K562 (cell line): ENCODE measurements around the gene RTF1. TPM values are rescaled to one million over a fixed set of nuclear protein-coding genes. Genes with fewer than 3 reads are reported as not detected.

Experiments
- ELF4 ChIP-seq: fragments of 450-650 bp; formaldehyde crosslinking; IDR thresholded peaks from 2 replicates; pipeline ENCODE4 v1.4.0; 2022; ENCODE audit warnings: missing genetic modification characterization
- FOXP1 ChIP-seq: sonication (generic); formaldehyde crosslinking; IDR thresholded peaks from 2 replicates; pipeline ENCODE4 v1.8.0; 2022; ENCODE audit warnings: mild to moderate bottlenecking, missing genetic modification reagents
- HDAC1 ChIP-seq, 2 experiments: fragments of 450-650 bp; IDR thresholded peaks; 2 replicates each; pipeline ENCODE4 v1.6.1; 2016 to 2017; ENCODE audit warnings: inconsistent platforms in 1 of 2, mild to moderate bottlenecking in 1 of 2, moderate library complexity in 1 of 2
- MAFK ChIP-seq: IDR thresholded peaks from 2 replicates; pipeline ENCODE4 v1.6.1; 2011; ENCODE audit warnings: low read length, improper control_type of control experiment
- MTF1 ChIP-seq: fragments of 250-450 bp; sonication (Bioruptor Pico); IDR thresholded peaks from 2 replicates; pipeline ENCODE4 v1.9.0; 2021; ENCODE audit warnings: moderate library complexity, mild to moderate bottlenecking, inconsistent platforms, borderline replicate concordance
- PHF8 ChIP-seq: fragments of 200-600 bp; sonication (generic); IDR thresholded peaks from 2 replicates; pipeline ENCODE4 v1.6.1; 2012; ENCODE audit warnings: mixed run types, mild to moderate bottlenecking, inconsistent platforms, low read length, moderate library complexity, borderline replicate concordance
- PTRF ChIP-seq: fragments of 450-650 bp; IDR thresholded peaks from 2 replicates; pipeline ENCODE4 v1.6.1; 2016; ENCODE audit warnings: mild to moderate bottlenecking, missing genetic modification characterization, missing compliant biosample characterization
- SAP30 ChIP-seq: fragments of 200-600 bp; sonication (generic); IDR thresholded peaks from 2 replicates; pipeline ENCODE4 v1.6.1; 2012; ENCODE audit warnings: borderline replicate concordance, low read depth, mild to moderate bottlenecking, moderate library complexity, low read length, control low read depth, inconsistent platforms; ENCODE audit not compliant: insufficient read depth, poor library complexity, severe bottlenecking
- SREBF1 ChIP-seq: fragments of 150-350 bp; IDR thresholded peaks from 2 replicates; pipeline ENCODE4 v1.6.1; 2014; ENCODE audit warnings: antibody characterized with exemption, low read depth, low read length, borderline replicate concordance
- TEAD1 ChIP-seq, 2 experiments: fragments of 450-650 bp in 1 of 2; sonication (generic) in 1 of 2; formaldehyde crosslinking; IDR thresholded peaks; 2 replicates each; pipeline versions ENCODE4 v1.4.0 to v1.8.0; 2020 to 2022; ENCODE audit warnings: mild to moderate bottlenecking in 2 of 2, missing genetic modification reagents in 1 of 2
- TEAD2 ChIP-seq: fragments of 450-650 bp; IDR thresholded peaks from 2 replicates; pipeline ENCODE4 v1.6.1; 2016; ENCODE audit warnings: missing genetic modification characterization, control low read depth, missing compliant biosample characterization
- TFAP4 ChIP-seq: sonication (generic); formaldehyde crosslinking; IDR thresholded peaks from 2 replicates; pipeline ENCODE4 v1.8.0; 2022; ENCODE audit warnings: missing genetic modification reagents, mild to moderate bottlenecking, moderate library complexity, borderline replicate concordance
- ZBTB49 ChIP-seq: sonication (generic); formaldehyde crosslinking; IDR thresholded peaks from 2 replicates; pipeline ENCODE4 v1.8.0; 2022; ENCODE audit warnings: missing genetic modification reagents, mild to moderate bottlenecking, borderline replicate concordance
- ZFP36 ChIP-seq: fragments of 150-350 bp; IDR thresholded peaks from 2 replicates; pipeline ENCODE4 v1.6.1; 2018; ENCODE audit warnings: low read length, low read depth; ENCODE audit not compliant: partially characterized antibody
- ZFX ChIP-seq: sonication (generic); formaldehyde crosslinking; IDR thresholded peaks from 2 replicates; pipeline ENCODE4 v1.8.0; 2022; ENCODE audit warnings: mild to moderate bottlenecking, missing genetic modification reagents, moderate library complexity
- ZNF197 ChIP-seq: fragments of 200-800 bp; sonication (Bioruptor generic); IDR thresholded peaks from 2 replicates; pipeline ENCODE4 v1.6.1; 2016; ENCODE audit warnings: low read depth, missing genetic modification characterization, missing compliant biosample characterization
- ZNF277 ChIP-seq: fragments of 250-450 bp; sonication (Bioruptor Pico); IDR thresholded peaks from 2 replicates; pipeline ENCODE4 v1.8.0; 2022; ENCODE audit warnings: inconsistent platforms, mild to moderate bottlenecking, moderate library complexity, borderline replicate concordance
- ZNF592 ChIP-seq: fragments of 450-650 bp; IDR thresholded peaks from 2 replicates; pipeline ENCODE4 v1.6.1; 2017; ENCODE audit warnings: antibody characterized with exemption, mild to moderate bottlenecking
- polyA plus RNA-seq, 8 experiments: library from polyadenylated mRNA; depleted of rRNA in 4 of 8; stranded (reverse) in 5 of 8; unstranded in 3 of 8; fragments of >200 nt; fragmentation: Nextera tagmentation in 2 of 8; fragmentation: Illumina TruSeq in 1 of 8; extraction: Ambion mirVana in 2 of 8; extraction: Trizol in 1 of 8; gene quantifications; 2 replicates each; pipeline versions ENCODE4 v1.2.1 to v1.2.3, GENCODE V29; 2011 to 2014; ENCODE audit warnings: inconsistent platforms in 1 of 8, missing spikeins in 1 of 8
- total RNA-seq, 7 experiments: library from RNA; depleted of rRNA in 6 of 7; stranded (reverse); fragments of >200 nt in 6 of 7; fragmentation: Illumina TruSeq in 2 of 7; extraction: Trizol in 2 of 7; gene quantifications; 2 replicates each; pipeline versions ENCODE4 v1.2.1 to v1.2.3, GENCODE V29; 2011 to 2021; ENCODE audit warnings: low replicate concordance in 1 of 7

RTF1 gene
- total and polyA plus RNA-seq, 9 of the 15 experiments (the other 6 are each of a cell fraction or from before 2014, with no cell fraction given): 7.6 to 69.5 (median 31.5) TPM

GRCh38 chr15:41513506-41514227, 96.8 kb downstream of the RTF1 start, which contains the start of gene LTK (continued):
- TF ChIP-seq MAFK (no peak), ZNF277 (CRISPR knock-in tag) (no peak), HDAC1 (IDR thresholded peaks at IDR 0.05) (peak in 1 of 2 experiments; percentile 83; a peak in 2 of 4 replicates), ZFX (no peak; the same call in 1 of the 2 replicates), TFAP4 (CRISPR knock-in tag) (peak; percentile 94), ZFP36 (no peak), ELF4 (CRISPR knock-in tag) (no peak), TEAD1 (CRISPR knock-in tag; IDR thresholded peaks at IDR 0.05) (peak; percentile 12 to 50; a peak in 2 of 4 replicates), PTRF (tag) (no peak), ZBTB49 (no peak), SAP30 (peak; percentile 95), ZNF197 (no peak), MTF1 (CRISPR knock-in tag) (no peak), ZNF592 (peak; percentile 69), TEAD2 (tag) (no peak), FOXP1 (no peak), PHF8 (peak; percentile 49; the same call in 1 of the 2 replicates), SREBF1 (no peak)
